Type B pancreatic cell (in vitro differentiated cells): ENCODE results near the gene RNF8. TPM values are rescaled to one million over a fixed set of nuclear protein-coding genes. Genes with fewer than 3 reads are reported as not detected.

Experiments
- DNase-seq: peaks from one replicate; pipeline ENCODE4 v3.0.0; 2021; ENCODE audit warnings: mixed read lengths; ENCODE audit not compliant: unreplicated experiment; ENCODE audit errors: extremely low spot score
- H3K27ac Mint-ChIP-seq: 2 replicates; pipeline ENCODE4 v1.8.0; 2021; ENCODE audit warnings: mild to moderate bottlenecking, mixed read lengths
- H3K27me3 Mint-ChIP-seq: 2 replicates; pipeline ENCODE4 v1.8.0; 2021; ENCODE audit warnings: mixed read lengths
- H3K36me3 Mint-ChIP-seq: 2 replicates; pipeline ENCODE4 v1.8.0; 2021; ENCODE audit warnings: mixed read lengths
- H3K4me1 Mint-ChIP-seq: one replicate; pipeline ENCODE4 v1.8.0; 2021; ENCODE audit warnings: mixed read lengths; ENCODE audit not compliant: unreplicated experiment
- H3K4me3 Mint-ChIP-seq: 2 replicates; pipeline ENCODE4 v1.8.0; 2021; ENCODE audit warnings: mild to moderate bottlenecking, mixed read lengths
- H3K9me3 Mint-ChIP-seq: 2 replicates; pipeline ENCODE4 v1.8.0; 2021; ENCODE audit warnings: mixed read lengths
- total RNA-seq: library from RNA; stranded (reverse); gene quantifications from 2 replicates; pipeline ENCODE4 v1.2.1, GENCODE V29; 2021; ENCODE audit warnings: low replicate concordance
- TF ChIP-seq, protein P1 (sequence below): fragments of 200-600 bp; sonication (generic); conservative IDR thresholded peaks from 2 replicates; pipeline ENCODE4 v1.5.0; 2021; ENCODE audit warnings: antibody characterized with exemption, mild to moderate bottlenecking

Gene RNF8
- total RNA-seq, 1 donor from 2014 or later = 38.6 TPM

DNA sequence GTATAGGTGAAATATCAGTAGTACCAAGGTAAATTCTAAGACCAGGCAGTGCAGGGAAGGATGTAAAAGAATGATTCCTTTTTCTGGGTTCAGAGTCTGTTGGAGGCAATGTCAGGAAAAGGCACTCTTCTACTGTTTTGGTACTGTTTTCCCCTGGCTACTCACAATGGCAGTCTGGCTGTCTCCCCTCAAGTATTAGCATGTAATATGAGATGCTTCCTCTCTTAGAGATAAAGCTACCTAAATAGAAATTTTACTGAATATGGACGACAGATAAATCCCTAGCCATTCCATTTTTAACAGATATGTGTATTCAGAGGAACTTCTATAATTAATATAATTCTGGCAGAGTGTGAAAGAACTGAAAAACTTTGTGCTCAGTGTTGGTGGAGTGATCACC lies 3.5 kb downstream of the RNF8 start:
- no peak for DNase-seq
- Mint-ChIP-seq H3K9me3 (no peaks in the 10 kb centered on the region), H3K27ac (peak overlapping the region; percentile 2), H3K4me1 (peaks cover 37% of the 10 kb centered on the region), H3K27me3 (no peaks in the 10 kb centered on the region), H3K36me3 (peaks cover 13% of the 10 kb centered on the region), H3K4me3 (peak overlapping the region; percentile 17)
- TF ChIP-seq, protein P1, sequence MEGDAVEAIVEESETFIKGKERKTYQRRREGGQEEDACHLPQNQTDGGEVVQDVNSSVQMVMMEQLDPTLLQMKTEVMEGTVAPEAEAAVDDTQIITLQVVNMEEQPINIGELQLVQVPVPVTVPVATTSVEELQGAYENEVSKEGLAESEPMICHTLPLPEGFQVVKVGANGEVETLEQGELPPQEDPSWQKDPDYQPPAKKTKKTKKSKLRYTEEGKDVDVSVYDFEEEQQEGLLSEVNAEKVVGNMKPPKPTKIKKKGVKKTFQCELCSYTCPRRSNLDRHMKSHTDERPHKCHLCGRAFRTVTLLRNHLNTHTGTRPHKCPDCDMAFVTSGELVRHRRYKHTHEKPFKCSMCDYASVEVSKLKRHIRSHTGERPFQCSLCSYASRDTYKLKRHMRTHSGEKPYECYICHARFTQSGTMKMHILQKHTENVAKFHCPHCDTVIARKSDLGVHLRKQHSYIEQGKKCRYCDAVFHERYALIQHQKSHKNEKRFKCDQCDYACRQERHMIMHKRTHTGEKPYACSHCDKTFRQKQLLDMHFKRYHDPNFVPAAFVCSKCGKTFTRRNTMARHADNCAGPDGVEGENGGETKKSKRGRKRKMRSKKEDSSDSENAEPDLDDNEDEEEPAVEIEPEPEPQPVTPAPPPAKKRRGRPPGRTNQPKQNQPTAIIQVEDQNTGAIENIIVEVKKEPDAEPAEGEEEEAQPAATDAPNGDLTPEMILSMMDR = no peak

DNA sequence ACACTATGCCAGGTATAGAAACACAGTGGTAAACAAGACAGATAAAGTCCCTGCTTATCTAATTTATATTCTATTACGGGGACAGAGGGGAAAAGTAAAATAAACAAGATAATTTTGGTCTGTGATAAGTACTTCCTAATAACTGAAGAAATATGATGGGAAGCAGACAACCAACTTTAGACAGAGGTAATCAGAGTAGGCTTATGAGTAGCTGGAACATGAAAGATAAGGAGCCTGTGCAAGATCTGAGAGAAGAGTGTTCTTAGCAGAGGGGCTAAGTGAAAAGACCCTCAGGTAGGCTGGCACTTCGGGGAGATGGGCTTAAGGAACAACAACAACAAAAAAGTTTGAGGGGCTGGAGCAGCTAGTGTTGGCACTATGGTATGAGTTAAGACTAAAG lies 4.1 kb downstream of the RNF8 start:
- no peak overlapping the region for H3K4me3 Mint-ChIP-seq
- TF ChIP-seq, protein P1 = no peak

DNA sequence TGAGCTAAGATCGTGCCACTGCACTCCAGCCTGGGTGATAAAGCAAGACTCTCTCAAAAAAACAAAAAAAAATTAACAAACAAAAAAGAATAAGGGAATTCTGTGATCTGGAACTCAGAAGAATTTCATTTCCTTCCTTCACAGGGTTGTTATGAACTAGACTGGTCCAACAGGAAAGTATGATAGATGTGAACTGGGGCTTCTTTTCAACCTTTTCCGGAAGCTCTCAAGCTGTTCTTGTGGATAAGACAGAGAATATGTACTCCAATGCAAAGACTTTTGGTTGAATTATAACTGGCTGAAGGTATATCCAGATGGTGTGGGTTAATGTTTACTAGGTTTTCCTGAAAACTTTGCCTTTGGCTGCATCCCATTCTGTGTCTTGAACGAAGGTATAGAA lies 5.3 kb downstream of the RNF8 start:
- peak overlapping the region; percentile 22 for H3K27ac Mint-ChIP-seq
- peaks cover 37% of the 10 kb centered on the region for H3K4me1 Mint-ChIP-seq
- no peaks in the 10 kb centered on the region for H3K9me3 Mint-ChIP-seq
- peak overlapping the region; percentile 29 for H3K4me3 Mint-ChIP-seq
- TF ChIP-seq, protein P1 = no peak
- H3K36me3 Mint-ChIP-seq = peaks cover 21% of the 10 kb centered on the region
- no peaks in the 10 kb centered on the region for H3K27me3 Mint-ChIP-seq
- no peak for DNase-seq

More for the DNA sequence above, 4.1 kb downstream of the RNF8 start:
- no peaks in the 10 kb centered on the region for H3K9me3 Mint-ChIP-seq
- H3K27ac Mint-ChIP-seq = peak overlapping the region; percentile 2
- DNase-seq = no peak
- H3K36me3 Mint-ChIP-seq = peaks cover 13% of the 10 kb centered on the region
- peaks cover 37% of the 10 kb centered on the region for H3K4me1 Mint-ChIP-seq
- H3K27me3 Mint-ChIP-seq = no peaks in the 10 kb centered on the region

DNA sequence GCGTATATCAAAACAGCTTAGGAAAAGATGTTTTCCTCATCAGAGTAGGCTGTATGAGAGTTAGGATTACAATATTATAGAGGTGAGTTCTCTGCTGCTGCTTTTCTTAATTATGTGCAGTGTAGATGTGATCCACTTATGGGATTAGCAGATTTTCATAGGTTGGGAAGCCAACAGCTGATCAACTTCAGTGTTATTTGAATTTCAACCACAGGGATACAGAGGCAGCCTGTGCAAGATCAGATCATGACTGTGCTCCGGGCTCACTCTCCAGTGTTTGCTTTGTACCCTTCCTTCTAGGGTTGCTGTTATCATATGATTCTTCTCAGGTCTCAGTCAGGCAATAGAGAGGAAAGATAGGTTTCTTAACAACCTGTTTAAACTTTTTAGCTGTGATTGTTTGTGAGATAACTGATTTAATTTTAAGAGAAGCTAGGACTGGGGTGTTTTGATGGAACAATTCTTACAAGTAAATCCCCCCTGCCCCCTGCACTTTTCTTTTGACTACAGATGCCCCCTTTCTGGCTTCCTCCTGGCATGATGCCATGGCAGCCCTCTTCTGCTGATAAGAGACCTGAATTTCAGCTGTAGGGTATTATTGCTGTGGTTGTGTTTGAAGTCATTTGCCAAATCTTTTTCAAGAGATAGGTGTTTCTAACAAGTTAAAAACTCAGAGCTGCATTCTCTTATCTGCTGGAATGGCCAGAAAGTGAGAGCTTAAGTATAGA lies 8.5 kb downstream of the RNF8 start:
- Mint-ChIP-seq H3K9me3 (no peaks in the 10 kb centered on the region), H3K4me1 (peaks cover 36% of the 10 kb centered on the region), H3K4me3 (no peak overlapping the region), H3K27me3 (no peaks in the 10 kb centered on the region), H3K27ac (no peak overlapping the region), H3K36me3 (peaks cover 25% of the 10 kb centered on the region)
- no peak for DNase-seq
- TF ChIP-seq, protein P1 = no peak

DNA sequence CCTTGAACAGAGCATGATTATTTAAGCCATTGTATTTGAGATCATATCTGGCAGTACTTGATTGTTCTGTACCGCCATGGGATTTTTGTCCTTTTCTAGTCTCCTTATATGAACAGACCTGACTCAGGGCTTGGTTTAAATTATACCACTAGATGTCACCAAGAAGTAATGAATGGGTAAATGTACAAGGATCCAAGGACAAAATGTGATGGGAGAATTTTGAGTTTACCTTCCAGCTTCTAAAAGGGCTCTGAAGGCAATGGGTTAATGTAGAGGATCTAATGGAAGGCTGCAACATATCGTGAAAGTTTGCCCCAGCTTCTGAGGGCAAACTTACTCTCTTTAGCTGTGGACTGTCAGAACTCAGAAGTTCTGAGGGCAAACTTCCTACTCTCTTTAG lies 12.0 kb downstream of the RNF8 start:
- TF ChIP-seq, protein P1 = peak; percentile 30
- DNase-seq = no peak
- no peak overlapping the region for H3K4me3 Mint-ChIP-seq
- H3K27me3 Mint-ChIP-seq = no peaks in the 10 kb centered on the region
- H3K36me3 Mint-ChIP-seq = peaks cover 28% of the 10 kb centered on the region
- peaks cover 19% of the 10 kb centered on the region for H3K4me1 Mint-ChIP-seq
- no peaks in the 10 kb centered on the region for H3K9me3 Mint-ChIP-seq
- H3K27ac Mint-ChIP-seq = peak overlapping the region; percentile 3
